Measurements from ENCODE around the gene DHRS3. TPM values are rescaled to one million over a fixed set of nuclear protein-coding genes. Genes with fewer than 3 reads are reported as not detected.
"Not testable (repeated sequence)": the region's sequence is repeated elsewhere in the genome, so short reads cannot be mapped to it uniquely, and the experiment has no call there.

The DHRS3 gene
- total RNA-seq, 1 experiment from 2014 or later = 54.5 TPM

DNA sequence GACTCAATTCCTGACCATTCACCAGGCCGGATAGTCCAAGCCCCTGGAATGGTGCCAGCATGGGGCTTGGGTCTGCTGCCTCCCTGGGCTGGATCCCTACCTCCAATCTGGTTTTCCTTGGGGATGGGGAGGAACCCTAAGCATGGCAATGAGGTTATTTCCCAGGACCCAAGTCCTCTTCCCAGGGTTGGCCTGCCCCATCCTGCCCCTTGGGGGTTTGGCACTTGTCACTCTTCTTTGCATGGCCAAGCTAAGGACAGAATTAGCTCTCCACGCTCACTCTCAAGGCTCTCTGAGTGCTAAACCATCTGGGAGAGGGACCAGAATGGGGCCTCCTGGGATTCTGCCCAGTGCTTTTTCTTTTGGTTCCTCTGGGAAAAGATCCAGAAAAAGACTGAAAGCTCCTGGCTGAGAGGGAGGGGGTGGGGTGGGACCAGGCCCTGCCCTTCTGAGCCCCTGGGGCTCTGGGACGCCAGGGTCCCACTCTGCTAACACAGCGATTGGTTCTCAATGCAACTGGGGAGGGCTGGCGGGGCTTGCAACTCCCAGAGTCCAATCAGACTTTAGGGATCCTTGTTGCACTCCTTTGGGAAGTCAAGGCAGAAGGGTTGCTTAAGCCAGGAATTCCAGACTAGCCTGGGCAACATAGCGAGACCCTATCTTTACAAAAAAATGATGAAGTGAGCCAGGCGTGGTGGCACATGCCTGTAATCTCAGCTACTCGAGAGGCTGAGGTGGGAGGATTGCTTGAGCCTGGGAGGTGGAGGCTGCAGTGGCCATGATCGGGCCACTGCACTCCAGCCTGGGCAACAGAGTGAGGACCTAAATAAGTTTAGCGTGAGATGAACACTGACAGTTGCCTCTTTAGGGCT is 52.7 kb downstream of the DHRS3 start:
- H3K4me1 Mint-ChIP-seq = no peaks in the 10 kb centered on the region
- no peak overlapping the region for H3K14ac ChIP-seq (ENCODE audit: insufficient read depth, low read length)
- no peaks in the 10 kb centered on the region for H3K9me3 ChIP-seq (ENCODE audit: control insufficient read depth, low read depth, low read length)
- H3K4ac ChIP-seq (ENCODE audit: low read depth, low read length) = no peak overlapping the region
- no peak overlapping the region for H2BK5ac ChIP-seq (ENCODE audit: insufficient read length, low read length)
- H3K79me2 ChIP-seq (ENCODE audit: insufficient read depth, low read length) = no peaks in the 10 kb centered on the region
- H3K27ac ChIP-seq (ENCODE audit: insufficient read length, low read depth, low read length) = no peak overlapping the region
- TF ChIP-seq, protein P1, sequence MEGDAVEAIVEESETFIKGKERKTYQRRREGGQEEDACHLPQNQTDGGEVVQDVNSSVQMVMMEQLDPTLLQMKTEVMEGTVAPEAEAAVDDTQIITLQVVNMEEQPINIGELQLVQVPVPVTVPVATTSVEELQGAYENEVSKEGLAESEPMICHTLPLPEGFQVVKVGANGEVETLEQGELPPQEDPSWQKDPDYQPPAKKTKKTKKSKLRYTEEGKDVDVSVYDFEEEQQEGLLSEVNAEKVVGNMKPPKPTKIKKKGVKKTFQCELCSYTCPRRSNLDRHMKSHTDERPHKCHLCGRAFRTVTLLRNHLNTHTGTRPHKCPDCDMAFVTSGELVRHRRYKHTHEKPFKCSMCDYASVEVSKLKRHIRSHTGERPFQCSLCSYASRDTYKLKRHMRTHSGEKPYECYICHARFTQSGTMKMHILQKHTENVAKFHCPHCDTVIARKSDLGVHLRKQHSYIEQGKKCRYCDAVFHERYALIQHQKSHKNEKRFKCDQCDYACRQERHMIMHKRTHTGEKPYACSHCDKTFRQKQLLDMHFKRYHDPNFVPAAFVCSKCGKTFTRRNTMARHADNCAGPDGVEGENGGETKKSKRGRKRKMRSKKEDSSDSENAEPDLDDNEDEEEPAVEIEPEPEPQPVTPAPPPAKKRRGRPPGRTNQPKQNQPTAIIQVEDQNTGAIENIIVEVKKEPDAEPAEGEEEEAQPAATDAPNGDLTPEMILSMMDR (conservative IDR thresholded peaks at IDR 0.05) = no peak
- H3K4me3 Mint-ChIP-seq = no peak overlapping the region
- no peak overlapping the region for H2AFZ ChIP-seq (ENCODE audit: low read length)
- H3K23me2 ChIP-seq (ENCODE audit: insufficient read length, low read depth, low read length, poor library complexity, severe bottlenecking) = no peaks in the 10 kb centered on the region
- no peaks in the 10 kb centered on the region for H4K20me1 ChIP-seq (ENCODE audit: control insufficient read depth, insufficient read depth, insufficient read length)
- H4K5ac ChIP-seq (ENCODE audit: insufficient read length, low read depth, low read length) = no peak overlapping the region
- DNase-seq = no peak
- no CpG with 5 or more reads among the region's 10 CpGs for WGBS (ENCODE audit: extremely low coverage, insufficient read length, low lambda C conversion rate)
- H4K91ac ChIP-seq (ENCODE audit: insufficient read length, low read depth, low read length) = no peak overlapping the region
- no peak overlapping the region for H4K8ac ChIP-seq (replicated peaks; ENCODE audit: insufficient read length, low read depth, low read length)
- no peak overlapping the region for H2BK15ac ChIP-seq (ENCODE audit: low read depth, low read length)
- peaks cover 6% of the 10 kb centered on the region; the same call in 1 of the 2 replicates for H3K27me3 Mint-ChIP-seq (ENCODE audit: low read depth)
- H3K56ac ChIP-seq (ENCODE audit: insufficient read length, low read depth, low read length) = no peak overlapping the region
- no peak overlapping the region for H3K23ac ChIP-seq (ENCODE audit: insufficient read length, low read depth, low read length)
- H3K9me3 Mint-ChIP-seq = peaks cover 20 to 24% of the 10 kb centered on the region in 2 experiments
- no peak overlapping the region for H3K18ac ChIP-seq (ENCODE audit: insufficient read length, low read depth, low read length)
- no peak overlapping the region for H3T11ph ChIP-seq (ENCODE audit: low read length)
- H2BK12ac ChIP-seq (ENCODE audit: insufficient read length, low read depth, low read length) = no peak overlapping the region
- H3K27me3 ChIP-seq (ENCODE audit: insufficient read depth, low read length) = no peaks in the 10 kb centered on the region
- H3K36me3 Mint-ChIP-seq (ENCODE audit: insufficient read depth in 1 of 3, low read depth in 3 of 3) = peaks cover 11 to 47% (median 37%) of the 10 kb centered on the region in 3 experiments; a peak in 6 of 7 replicates
- H2BK120ac ChIP-seq (ENCODE audit: low read depth, low read length, poor library complexity, severe bottlenecking) = no peak overlapping the region
- no peaks in the 10 kb centered on the region for H3K4me1 ChIP-seq (ENCODE audit: insufficient read depth, low read length)
- no peak overlapping the region for H3K4me2 ChIP-seq (ENCODE audit: insufficient read depth, insufficient read length, low read length)
- no peak overlapping the region for H3K9ac ChIP-seq (ENCODE audit: extremely low read depth, insufficient read length, low read length)
- no peaks in the 10 kb centered on the region for H3K79me1 ChIP-seq (ENCODE audit: insufficient read depth, low read depth, low read length, poor library complexity, severe bottlenecking)
- H2AK5ac ChIP-seq (ENCODE audit: insufficient read length, low read length) = no peak overlapping the region
- H2BK20ac ChIP-seq (ENCODE audit: low read depth, low read length, poor library complexity, severe bottlenecking) = no peak overlapping the region
- no peak overlapping the region for H3K27ac Mint-ChIP-seq

DNA sequence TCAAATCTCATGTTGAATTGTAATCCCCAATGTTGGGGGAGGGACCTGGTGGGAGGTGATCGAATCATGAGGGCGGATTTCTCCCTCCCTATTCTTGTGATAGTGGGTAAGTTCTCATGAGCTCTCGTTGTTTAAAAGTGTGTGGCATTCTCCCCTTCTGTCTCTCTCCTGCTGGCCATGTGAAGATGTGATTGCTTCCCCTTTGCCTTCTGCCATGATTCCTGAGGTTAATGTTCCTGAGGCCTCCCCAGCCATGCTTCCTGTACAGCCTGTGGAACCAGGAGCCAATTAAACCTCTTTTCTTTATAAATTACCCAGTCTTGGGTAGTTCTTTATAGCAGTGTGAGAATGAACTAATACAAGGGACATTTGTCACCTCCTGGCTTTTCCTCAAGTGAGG is 53.8 kb downstream of the DHRS3 start:
- not testable (repeated sequence) for H3K79me2 ChIP-seq (ENCODE audit: insufficient read depth, low read length); H3K27me3 ChIP-seq (ENCODE audit: insufficient read depth, low read length); H2AK5ac ChIP-seq (ENCODE audit: insufficient read length, low read length); H3K79me1 ChIP-seq (ENCODE audit: insufficient read depth, low read depth, low read length, poor library complexity, severe bottlenecking); H3K18ac ChIP-seq (ENCODE audit: insufficient read length, low read depth, low read length); H3K4ac ChIP-seq (ENCODE audit: low read depth, low read length); H4K5ac ChIP-seq (ENCODE audit: insufficient read length, low read depth, low read length); H3K9me3 ChIP-seq (ENCODE audit: control insufficient read depth, low read depth, low read length); H4K91ac ChIP-seq (ENCODE audit: insufficient read length, low read depth, low read length); H3K27me3 Mint-ChIP-seq (ENCODE audit: low read depth); H4K20me1 ChIP-seq (ENCODE audit: control insufficient read depth, insufficient read depth, insufficient read length); H3K27ac ChIP-seq (ENCODE audit: insufficient read length, low read depth, low read length); H2BK12ac ChIP-seq (ENCODE audit: insufficient read length, low read depth, low read length); H3K23me2 ChIP-seq (ENCODE audit: insufficient read length, low read depth, low read length, poor library complexity, severe bottlenecking); H2BK120ac ChIP-seq (ENCODE audit: low read depth, low read length, poor library complexity, severe bottlenecking); H3K4me1 ChIP-seq (ENCODE audit: insufficient read depth, low read length); H3K4me3 Mint-ChIP-seq; H2AFZ ChIP-seq (ENCODE audit: low read length); H4K8ac ChIP-seq (replicated peaks; ENCODE audit: insufficient read length, low read depth, low read length); H3K14ac ChIP-seq (ENCODE audit: insufficient read depth, low read length); H3K23ac ChIP-seq (ENCODE audit: insufficient read length, low read depth, low read length); H3K9ac ChIP-seq (ENCODE audit: extremely low read depth, insufficient read length, low read length); DNase-seq; H3K27ac Mint-ChIP-seq; H2BK15ac ChIP-seq (ENCODE audit: low read depth, low read length); H2BK5ac ChIP-seq (ENCODE audit: insufficient read length, low read length); H3K4me2 ChIP-seq (ENCODE audit: insufficient read depth, insufficient read length, low read length); H2BK20ac ChIP-seq (ENCODE audit: low read depth, low read length, poor library complexity, severe bottlenecking); H3K56ac ChIP-seq (ENCODE audit: insufficient read length, low read depth, low read length); H3T11ph ChIP-seq (ENCODE audit: low read length); H3K4me1 Mint-ChIP-seq
- Mint-ChIP-seq H3K36me3 (ENCODE audit: insufficient read depth in 1 of 3, low read depth in 3 of 3) (peaks cover 11 to 40% (median 32%) of the 10 kb centered on the region in 3 experiments; a peak in 6 of 7 replicates), H3K9me3 (peaks cover 20 to 24% of the 10 kb centered on the region in 2 experiments)
- WGBS (ENCODE audit: extremely low coverage, insufficient read length, low lambda C conversion rate) = no CpG with 5 or more reads among the region's 3 CpGs

Data from H9 (cell line).